Thyroid gland (tissue), 4 donors: ENCODE data around the gene GARNL3.

ENCODE experiments used
- POLR2A ChIP-seq, 2 donors: fragments of 450-650 bp; IDR thresholded peaks; one replicate each; pipeline ENCODE4 v1.6.1; 2017; ENCODE audit warnings: antibody characterized with exemption in 2 of 2, mild to moderate bottlenecking in 2 of 2, moderate library complexity in 1 of 2
- TF ChIP-seq, protein P1 (sequence below), 6 experiments: fragments of 200-600 bp in 3 of 6; fragments of 450-650 bp in 3 of 6; sonication (generic) in 3 of 6; IDR thresholded peaks; one replicate each; pipeline ENCODE4 v1.5.1; 2016 to 2019; ENCODE audit warnings: antibody characterized with exemption in 6 of 6, mild to moderate bottlenecking in 2 of 6, inconsistent platforms in 1 of 6, moderate library complexity in 1 of 6

DNA sequence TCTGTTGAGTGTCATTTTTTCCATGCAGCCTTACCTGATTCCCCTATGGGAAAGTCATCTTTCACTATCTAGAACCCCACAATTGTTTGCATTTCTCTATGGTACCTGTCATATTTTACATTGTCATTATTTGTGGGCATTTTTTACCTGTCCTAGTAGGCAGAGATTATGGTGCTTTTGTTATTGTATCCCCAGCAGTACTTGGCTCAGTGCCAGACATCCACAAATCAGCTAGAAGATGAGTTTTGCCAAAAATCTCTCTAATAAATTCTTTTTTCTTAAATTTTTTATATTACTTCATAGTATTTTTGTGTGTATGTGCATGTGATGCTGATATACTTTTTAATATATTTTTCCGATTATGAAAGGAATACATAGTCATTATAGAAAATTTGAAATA lies 13.2 kb downstream of the GARNL3 start:
- TF ChIP-seq, protein P1, sequence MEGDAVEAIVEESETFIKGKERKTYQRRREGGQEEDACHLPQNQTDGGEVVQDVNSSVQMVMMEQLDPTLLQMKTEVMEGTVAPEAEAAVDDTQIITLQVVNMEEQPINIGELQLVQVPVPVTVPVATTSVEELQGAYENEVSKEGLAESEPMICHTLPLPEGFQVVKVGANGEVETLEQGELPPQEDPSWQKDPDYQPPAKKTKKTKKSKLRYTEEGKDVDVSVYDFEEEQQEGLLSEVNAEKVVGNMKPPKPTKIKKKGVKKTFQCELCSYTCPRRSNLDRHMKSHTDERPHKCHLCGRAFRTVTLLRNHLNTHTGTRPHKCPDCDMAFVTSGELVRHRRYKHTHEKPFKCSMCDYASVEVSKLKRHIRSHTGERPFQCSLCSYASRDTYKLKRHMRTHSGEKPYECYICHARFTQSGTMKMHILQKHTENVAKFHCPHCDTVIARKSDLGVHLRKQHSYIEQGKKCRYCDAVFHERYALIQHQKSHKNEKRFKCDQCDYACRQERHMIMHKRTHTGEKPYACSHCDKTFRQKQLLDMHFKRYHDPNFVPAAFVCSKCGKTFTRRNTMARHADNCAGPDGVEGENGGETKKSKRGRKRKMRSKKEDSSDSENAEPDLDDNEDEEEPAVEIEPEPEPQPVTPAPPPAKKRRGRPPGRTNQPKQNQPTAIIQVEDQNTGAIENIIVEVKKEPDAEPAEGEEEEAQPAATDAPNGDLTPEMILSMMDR (IDR thresholded peaks at IDR 0.05) = no peak
- no peak for TF ChIP-seq POLR2A (IDR thresholded peaks at IDR 0.05)
